GM21619 (cell line): ENCODE results near the gene NDUFA9.

ENCODE experiments used
- ATAC-seq: cut with Tn5 transposase; IDR thresholded peaks from one replicate; pipeline ENCODE4 v1.9.1; 2021; ENCODE audit not compliant: unreplicated experiment

Gene NDUFA9

GRCh38 chr12:4648501-4649357, at the start of gene NDUFA9, which contains the start of gene AKAP3:
Gene NDUFA9, plus strand, starts transcription at chr12:4649114. Its CDS starts 13 bp downstream, at chr12:4649127.
Gene AKAP3, minus strand, starts transcription at chr12:4649051. Its CDS starts 10,855 bp downstream, at chr12:4638196.
- ATAC-seq, result peak; percentile 82

GRCh38 chr12:4603421-4603820, 45.5 kb upstream of the NDUFA9 start:
- no peak for ATAC-seq

DNA sequence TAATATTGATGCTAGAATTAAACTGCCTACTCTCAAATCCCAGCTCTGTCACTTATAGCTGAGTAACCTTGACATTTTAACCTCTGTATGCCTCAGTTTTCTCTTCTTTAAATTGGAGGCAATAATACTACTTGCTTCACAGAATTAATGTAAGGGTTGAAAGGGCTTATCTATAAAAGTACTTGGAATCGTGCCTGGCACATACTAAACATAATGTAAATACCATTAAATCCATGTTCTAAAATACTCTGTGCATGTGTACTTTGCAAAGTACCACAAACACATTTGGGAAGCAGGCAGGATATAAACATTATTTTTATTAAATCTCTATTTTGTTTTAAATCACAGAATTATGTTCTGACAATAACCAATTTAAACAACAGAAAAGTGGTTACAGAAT, 45.0 kb upstream of the NDUFA9 start:
- no peak for ATAC-seq

DNA sequence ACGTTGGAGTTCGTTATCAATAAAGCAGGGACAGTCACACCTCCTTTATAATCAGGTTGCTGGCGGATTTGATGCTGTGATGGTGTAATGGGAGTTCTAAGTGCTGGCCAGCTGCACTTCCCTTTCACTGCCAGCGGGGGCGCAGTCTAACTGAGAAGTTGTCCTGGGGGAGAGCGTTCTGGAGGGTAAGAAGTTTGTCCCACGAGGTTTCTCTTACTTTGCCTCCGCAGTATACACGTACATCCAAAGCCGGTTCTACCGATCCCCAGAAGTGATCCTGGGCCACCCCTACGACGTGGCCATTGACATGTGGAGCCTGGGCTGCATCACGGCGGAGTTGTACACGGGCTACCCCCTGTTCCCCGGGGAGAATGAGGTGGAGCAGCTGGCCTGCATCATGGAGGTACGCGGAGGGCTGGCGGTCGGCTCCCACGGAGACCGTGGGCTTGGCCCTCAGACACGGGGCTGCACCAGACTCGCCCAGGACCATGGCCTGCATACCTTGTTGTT, 44.2 kb upstream of the NDUFA9 start:
- peak; percentile 95 for ATAC-seq

DNA sequence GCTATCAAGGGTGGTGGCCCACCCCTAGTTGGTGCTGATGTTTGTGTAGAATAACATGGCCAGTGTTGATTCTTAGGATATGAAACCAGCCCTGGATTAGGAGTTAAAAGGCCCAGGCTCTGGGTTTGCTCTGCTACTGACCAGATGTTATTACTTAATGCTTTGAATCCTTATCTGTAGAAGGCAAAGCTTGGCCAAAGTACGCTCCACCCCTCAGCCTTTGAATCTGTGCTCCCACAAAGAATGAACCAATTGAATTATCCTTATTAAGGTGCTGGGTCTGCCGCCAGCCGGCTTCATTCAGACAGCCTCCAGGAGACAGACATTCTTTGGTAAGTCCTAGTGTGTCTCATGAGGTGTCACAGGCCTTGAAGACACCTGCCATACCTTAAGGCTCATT, 41.9 kb upstream of the NDUFA9 start:
- ATAC-seq, result no peak

- ATAC-seq, result no peak
These were observed 39.8 kb upstream of the NDUFA9 start for GRCh38 chr12:4609071-4609470.

- ATAC-seq, result no peak
These were observed 38.4 kb upstream of the NDUFA9 start for GRCh38 chr12:4610481-4610880.

DNA sequence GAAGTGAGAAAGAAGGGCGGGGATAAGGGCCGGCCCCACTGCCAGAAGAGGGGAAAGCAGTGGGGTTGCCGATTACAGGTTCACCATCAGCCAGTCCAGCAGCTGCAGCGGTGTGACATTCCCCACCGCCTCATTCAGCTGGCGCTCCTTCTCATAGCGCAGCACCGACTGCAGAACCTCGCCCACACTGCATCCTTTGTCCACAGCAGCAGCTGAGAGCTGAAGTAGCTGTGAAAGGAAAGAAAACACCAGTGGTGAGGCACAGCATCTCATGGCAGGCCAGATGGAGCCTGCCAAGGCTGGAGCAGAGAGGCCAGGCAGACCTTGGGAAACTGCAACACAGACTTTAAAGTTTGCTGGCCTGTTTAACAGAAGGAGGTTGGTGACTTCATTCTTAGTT, 33.2 kb upstream of the NDUFA9 start:
- ATAC-seq, result no peak

- no peak for ATAC-seq
These were observed 27.4 kb upstream of the NDUFA9 start for GRCh38 chr12:4621511-4621910.

- ATAC-seq, result no peak
These were observed 22.4 kb upstream of the NDUFA9 start for GRCh38 chr12:4626543-4626942.

DNA sequence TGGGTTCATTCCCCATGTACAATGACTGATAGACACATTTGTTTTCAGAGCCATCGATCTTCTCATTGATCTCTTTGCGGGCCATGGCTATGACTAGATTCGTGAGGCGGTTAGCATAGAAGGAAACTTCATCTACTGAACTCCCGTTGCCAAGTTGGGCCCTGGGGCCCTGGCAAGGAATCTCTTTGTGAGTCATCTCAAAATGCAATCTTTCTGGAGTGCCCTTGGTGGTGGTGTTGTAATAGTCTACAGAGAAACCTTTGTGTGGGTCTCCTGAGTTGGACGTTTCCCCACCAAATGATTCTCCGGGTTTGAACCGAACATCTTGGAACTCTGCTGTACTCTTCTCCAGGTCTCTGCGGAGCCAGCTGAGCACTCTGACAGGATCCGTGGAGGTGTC, 20.5 kb upstream of the NDUFA9 start:
- ATAC-seq, result no peak

- ATAC-seq, result no peak
These were observed 18.7 kb upstream of the NDUFA9 start for GRCh38 chr12:4630262-4630661.

GRCh38 chr12:4643747-4644146, 5.2 kb upstream of the NDUFA9 start:
- ATAC-seq, result peak; percentile 52

GRCh38 chr12:4645023-4645422, 3.9 kb upstream of the NDUFA9 start:
- no peak for ATAC-seq

- peak; percentile 27 for ATAC-seq
These were observed 812 bp upstream of the NDUFA9 start for GRCh38 chr12:4648104-4648500.

DNA sequence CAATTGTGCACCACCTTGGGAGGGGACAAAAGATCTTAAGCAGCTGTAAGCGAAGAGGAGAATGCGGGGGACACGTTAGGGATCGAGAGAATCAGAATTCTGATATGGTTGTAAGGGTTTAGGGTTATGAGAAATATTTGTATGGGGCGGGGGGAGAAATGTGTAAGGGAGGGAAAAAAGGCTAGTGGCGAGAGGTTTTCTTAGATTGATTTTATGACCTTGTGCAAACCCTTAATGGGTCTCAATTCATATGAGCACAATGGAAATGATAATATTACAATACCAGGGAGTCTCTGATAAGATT, 396 bp downstream of the NDUFA9 start:
- no peak for ATAC-seq

DNA sequence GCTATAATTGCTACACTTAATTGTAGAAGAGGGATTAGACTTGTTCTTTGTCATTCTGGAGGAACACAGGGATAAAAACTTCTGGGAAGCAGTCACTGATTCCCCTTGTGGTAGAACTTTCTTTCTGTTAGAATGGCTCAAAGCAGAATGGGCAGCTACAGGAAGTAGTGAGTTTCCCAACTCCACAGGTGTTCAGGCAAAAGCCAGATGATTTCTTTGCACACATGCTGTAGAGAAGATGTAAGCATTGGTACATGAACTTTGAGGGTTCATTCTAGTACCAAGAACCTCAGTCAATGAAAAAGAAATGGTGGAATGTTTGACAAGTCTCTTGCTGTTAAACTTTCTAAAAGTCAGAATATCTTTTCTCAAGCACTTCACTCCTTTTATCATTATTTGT, 4.3 kb downstream of the NDUFA9 start:
- no peak for ATAC-seq

- no peak for ATAC-seq
These were observed 4.8 kb downstream of the NDUFA9 start for GRCh38 chr12:4653691-4654090.

DNA sequence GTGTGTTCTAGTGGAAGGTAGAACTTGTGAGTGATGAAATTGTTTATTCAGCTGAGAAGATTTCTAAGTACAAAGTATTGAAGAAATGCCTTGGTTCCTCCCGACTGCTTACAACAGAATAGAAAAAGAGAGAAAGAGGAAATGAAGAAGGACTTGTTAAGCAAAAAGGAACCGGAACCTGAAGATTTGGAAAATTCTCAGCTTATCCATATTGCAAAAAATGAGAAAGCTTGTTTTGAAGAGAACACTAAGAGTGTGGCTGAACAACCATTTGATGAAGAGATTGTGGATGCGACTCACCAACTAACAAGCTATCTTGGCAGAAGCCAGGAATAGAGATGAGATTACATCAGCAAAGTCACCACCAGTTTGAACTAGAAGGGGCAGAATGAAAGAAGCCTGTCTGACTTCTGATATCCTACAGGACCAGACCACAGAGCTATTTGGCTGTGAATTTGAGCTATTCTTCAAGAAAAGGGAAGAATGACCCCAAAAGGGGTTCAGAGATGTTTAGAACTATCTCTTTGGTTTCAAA, 15.1 kb downstream of the NDUFA9 start:
- no peak for ATAC-seq

- ATAC-seq, result no peak
These were observed 16.3 kb downstream of the NDUFA9 start for GRCh38 chr12:4665236-4665635.

- no peak for ATAC-seq
These were observed 30.8 kb downstream of the NDUFA9 start for GRCh38 chr12:4679711-4680110.

- ATAC-seq, result no peak
These were observed 32.8 kb downstream of the NDUFA9 start for GRCh38 chr12:4681732-4682131.

- no peak for ATAC-seq
These were observed 36.4 kb downstream of the NDUFA9 start for GRCh38 chr12:4685317-4685716.
